OCI-LY7 (cell line): ENCODE data around the gene ACSS1. TPM values are rescaled to one million over a fixed set of nuclear protein-coding genes. Genes with fewer than 3 reads are reported as not detected.

Experiments used
- BruUV-seq: library from RNA; stranded (reverse); fragments of 400-500 nt; replicated peaks from 2 replicates; lab custom pipeline; 2021; lab: Mats Ljungman, UMichigan
- CTCF ChIA-PET: fragments of 300-600 bp; sonication (Branson Sonifier 250); formaldehyde crosslinking; loops from one replicate; lab custom pipeline; 2022; ENCODE audit warnings: antibody characterized with exemption; ENCODE audit not compliant: unreplicated experiment; lab: Charles Lee
- POLR2A ChIA-PET: fragments of 300-600 bp; sonication (Branson Sonifier 250); formaldehyde crosslinking; loops from one replicate; lab custom pipeline; 2022; ENCODE audit warnings: antibody characterized with exemption; lab: Charles Lee
- DNase-seq: peaks from one replicate; pipeline ENCODE4 v3.0.0-alpha.2; 2015; ENCODE audit warnings: low spot score
- H2AFZ ChIP-seq: fragments of 200-600 bp; sonication (generic), shearing (Covaris generic); 2 replicates; pipeline ENCODE4 v1.6.1; 2014; ENCODE audit warnings: mild to moderate bottlenecking, antibody characterized with exemption, low read length, moderate library complexity
- H3K27ac ChIP-seq: fragments of 200-600 bp; sonication (generic); 2 replicates; pipeline ENCODE4 v1.5.1; 2014; ENCODE audit warnings: mixed run types, low read depth, mild to moderate bottlenecking, moderate library complexity, low read length, inconsistent platforms; ENCODE audit not compliant: poor library complexity, severe bottlenecking
- H3K36me3 ChIP-seq: fragments of 200-600 bp; sonication (generic); 2 replicates; pipeline ENCODE4 v1.6.1; 2014; ENCODE audit warnings: mild to moderate bottlenecking, antibody characterized with exemption, low read length, moderate library complexity, mixed read lengths; ENCODE audit not compliant: insufficient read depth
- H3K4me1 ChIP-seq: fragments of 200-600 bp; sonication (generic); 2 replicates; pipeline ENCODE4 v1.5.1; 2014; ENCODE audit warnings: mild to moderate bottlenecking, low read length; ENCODE audit not compliant: insufficient read depth, poor library complexity, severe bottlenecking
- H3K4me2 ChIP-seq: fragments of 200-600 bp; sonication (generic); 2 replicates; pipeline ENCODE4 v1.6.1; 2014; ENCODE audit warnings: mild to moderate bottlenecking, low read length
- H3K4me3 ChIP-seq: fragments of 200-600 bp; sonication (generic); 2 replicates; pipeline ENCODE4 v1.5.1; 2014; ENCODE audit warnings: mild to moderate bottlenecking, low read depth, low read length; ENCODE audit not compliant: poor library complexity, severe bottlenecking
- H3K79me2 ChIP-seq: fragments of 200-600 bp; sonication (generic); 2 replicates; pipeline ENCODE4 v1.6.1; 2016; ENCODE audit warnings: low read depth, mild to moderate bottlenecking, low read length, moderate library complexity, mixed read lengths; ENCODE audit not compliant: insufficient read depth
- H3K9me2 ChIP-seq: fragments of 200-600 bp; sonication (generic); 2 replicates; pipeline ENCODE4 v1.6.1; 2016; ENCODE audit warnings: mild to moderate bottlenecking, low read length, mixed read lengths; ENCODE audit not compliant: insufficient read depth
- H3K9me3 ChIP-seq: fragments of 200-600 bp; sonication (generic); 2 replicates; pipeline ENCODE4 v1.6.1; 2014; ENCODE audit warnings: mild to moderate bottlenecking, mixed run types, low read length, mixed read lengths
- H4K20me1 ChIP-seq: fragments of 200-600 bp; sonication (generic); 2 replicates; pipeline ENCODE4 v1.6.1; 2014; ENCODE audit warnings: mild to moderate bottlenecking, antibody characterized with exemption, low read length, moderate library complexity, mixed read lengths; ENCODE audit not compliant: insufficient read depth
- CTCF ChIP-seq: fragments of 200-600 bp; sonication (generic); conservative IDR thresholded peaks from 2 replicates; pipeline ENCODE4 v1.5.1; 2014; ENCODE audit warnings: mild to moderate bottlenecking, antibody characterized with exemption, low read length, moderate library complexity, mixed read lengths
- EZH2phosphoT487 ChIP-seq: fragments of 200-600 bp; sonication (generic); IDR thresholded peaks from 2 replicates; pipeline ENCODE4 v1.6.1; 2018; ENCODE audit warnings: low read depth, borderline replicate concordance, mild to moderate bottlenecking, mixed run types, antibody characterized with exemption, low read length, moderate library complexity, mixed read lengths
- intact Hi-C: fragments of 100-400 bp; cut with micrococcal nuclease; formaldehyde crosslinking; loops from one replicate; pipeline ENCODE4 v1.10.0; 2022; ENCODE audit not compliant: unreplicated experiment
- total RNA-seq, 2 experiments: library from RNA; depleted of rRNA in 1 of 2; stranded (reverse); fragments of >200 nt in 1 of 2; shearing (Covaris generic) in 1 of 2; gene quantifications; 2 replicates each; pipeline ENCODE4 v1.2.3, GENCODE V29; 2014 to 2022

The ACSS1 gene
- total RNA-seq, 2 experiments from 2014 or later: 0.35 to 0.40 TPM

DNA sequence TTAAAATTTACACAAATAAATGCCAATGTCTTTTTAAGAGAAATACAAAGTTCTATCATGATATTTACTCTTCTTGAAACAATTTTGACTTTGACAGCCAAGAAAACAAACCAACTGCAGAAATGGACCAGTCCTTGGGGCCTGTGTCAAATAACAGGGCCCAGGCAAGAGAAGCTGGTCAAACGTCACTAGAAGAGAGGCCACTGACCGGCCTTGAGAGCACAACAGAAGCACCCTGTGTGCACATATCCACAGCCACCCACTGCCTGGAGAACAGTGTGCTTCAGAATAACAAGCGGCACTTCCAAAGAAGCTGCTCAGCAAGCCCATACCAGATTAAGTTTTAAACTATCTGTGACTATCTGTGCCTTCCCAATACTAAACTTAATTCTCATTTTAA, 80.1 kb downstream of the ACSS1 start:
- intact Hi-C loops: no loop called here
- ChIA-PET CTCF (no interaction called here), POLR2A (interaction anchor here (1.2 kb wide), 1 partner anchor 16 kb away, joined by 3 read pairs; no protein-coding TSS in a partner anchor)
- peaks cover 14% of the 10 kb centered on the region; the same call in 1 of the 2 replicates for H3K9me3 ChIP-seq
- no peak overlapping the region for H3K4me2 ChIP-seq
- H3K79me2 ChIP-seq: no peaks in the 10 kb centered on the region
- H3K4me3 ChIP-seq: no peak overlapping the region
- H3K4me1 ChIP-seq: no peaks in the 10 kb centered on the region
- BruUV-seq: no TSS peak
- peaks cover 89% of the 10 kb centered on the region for H3K36me3 ChIP-seq
- no peak overlapping the region for H2AFZ ChIP-seq
- TF ChIP-seq EZH2phosphoT487: no peak
- TF ChIP-seq CTCF: no peak
- H3K9me2 ChIP-seq: no peaks in the 10 kb centered on the region
- H3K27ac ChIP-seq: no peak overlapping the region
- H4K20me1 ChIP-seq: no peaks in the 10 kb centered on the region
- no peak for DNase-seq

- POLR2A ChIA-PET: interaction anchor here (1.2 kb wide), 1 partner anchor 16 kb away, joined by 3 read pairs; no protein-coding TSS in a partner anchor
- Histone ChIP-seq H3K79me2 (no peaks in the 10 kb centered on the region), H3K4me3 (no peak overlapping the region), H3K27ac (no peak overlapping the region), H3K9me2 (no peaks in the 10 kb centered on the region), H4K20me1 (no peaks in the 10 kb centered on the region), H3K4me1 (no peaks in the 10 kb centered on the region), H2AFZ (no peak overlapping the region), H3K9me3 (peaks cover 14% of the 10 kb centered on the region; the same call in 1 of the 2 replicates), H3K4me2 (no peak overlapping the region), H3K36me3 (peaks cover 89% of the 10 kb centered on the region)
- TF ChIP-seq CTCF: no peak
- no peak for TF ChIP-seq EZH2phosphoT487
- CTCF ChIA-PET: no interaction called here
- BruUV-seq: no TSS peak
- intact Hi-C loops: no loop called here
- DNase-seq: no peak
Measured at GRCh38 chr20:24977336-24977735, 80.6 kb downstream of the ACSS1 start.

GRCh38 chr20:24972341-24972740, 85.6 kb downstream of the ACSS1 start:
- ChIA-PET POLR2A (no interaction called here), CTCF (no interaction called here)
- Histone ChIP-seq H3K9me3 (peaks cover 14% of the 10 kb centered on the region; the same call in 1 of the 2 replicates), H3K9me2 (no peaks in the 10 kb centered on the region), H3K27ac (no peak overlapping the region), H4K20me1 (no peaks in the 10 kb centered on the region), H3K4me3 (no peak overlapping the region), H3K79me2 (no peaks in the 10 kb centered on the region), H2AFZ (no peak overlapping the region), H3K4me1 (no peaks in the 10 kb centered on the region), H3K36me3 (peaks cover 84% of the 10 kb centered on the region), H3K4me2 (no peak overlapping the region)
- TF ChIP-seq EZH2phosphoT487: no peak
- no peak for TF ChIP-seq CTCF
- no TSS peak for BruUV-seq
- no peak for DNase-seq
- intact Hi-C loops: no loop called here
